Measurements from ENCODE around the gene FOXE1.

FOXE1 gene

GRCh38 chr9:97866848-97867247 lies 13.8 kb downstream of the FOXE1 start:
- DNase-seq = no peak

- DNase-seq = no peak
Observed at GRCh38 chr9:97868859-97869258, 15.8 kb downstream of the FOXE1 start.

- no peak for DNase-seq
Observed at GRCh38 chr9:97873425-97873824, 20.4 kb downstream of the FOXE1 start.

- DNase-seq = peak; percentile 17
Observed at GRCh38 chr9:97873882-97874281, 20.9 kb downstream of the FOXE1 start.

- DNase-seq = no peak
Observed at GRCh38 chr9:97874624-97875023, 21.6 kb downstream of the FOXE1 start.

- DNase-seq = no peak
Observed at GRCh38 chr9:97875111-97875510, 22.1 kb downstream of the FOXE1 start.

- DNase-seq = no peak
Observed at GRCh38 chr9:97876061-97876460, 23.0 kb downstream of the FOXE1 start.

- no peak for DNase-seq
Observed at GRCh38 chr9:97880336-97880735, 27.3 kb downstream of the FOXE1 start.

GRCh38 chr9:97889941-97890887 lies 37.2 kb downstream of the FOXE1 start:
- peak; percentile 13 for DNase-seq

- no peak for DNase-seq
Observed at GRCh38 chr9:97891736-97892135, 38.7 kb downstream of the FOXE1 start.

GRCh38 chr9:97892421-97892820 lies 39.4 kb downstream of the FOXE1 start:
- DNase-seq = no peak

GRCh38 chr9:97895211-97895610 lies 42.2 kb downstream of the FOXE1 start:
- DNase-seq = no peak

- no peak for DNase-seq
Observed at GRCh38 chr9:97895695-97896332, 42.8 kb downstream of the FOXE1 start.

GRCh38 chr9:97900103-97900737 lies 47.2 kb downstream of the FOXE1 start:
- no peak for DNase-seq

GRCh38 chr9:97900738-97901565 lies 47.9 kb downstream of the FOXE1 start:
- no peak for DNase-seq

GRCh38 chr9:97903177-97903576 lies 50.2 kb downstream of the FOXE1 start:
- no peak for DNase-seq

GRCh38 chr9:97904725-97905124 lies 51.7 kb downstream of the FOXE1 start:
- no peak for DNase-seq

GRCh38 chr9:97905228-97905627 lies 52.2 kb downstream of the FOXE1 start:
- no peak for DNase-seq
